HG02981 (cell line): Measurements from ENCODE around the gene PILRB.

Experiments
- ATAC-seq: cut with Tn5 transposase; IDR thresholded peaks from one replicate; pipeline ENCODE4 v1.9.1; 2021; ENCODE audit warnings: mild to moderate bottlenecking, moderate library complexity; ENCODE audit not compliant: unreplicated experiment

The PILRB gene

GRCh38 chr7:100400656-100401055, 42.7 kb downstream of the PILRB start:
- ATAC-seq, result no peak

DNA sequence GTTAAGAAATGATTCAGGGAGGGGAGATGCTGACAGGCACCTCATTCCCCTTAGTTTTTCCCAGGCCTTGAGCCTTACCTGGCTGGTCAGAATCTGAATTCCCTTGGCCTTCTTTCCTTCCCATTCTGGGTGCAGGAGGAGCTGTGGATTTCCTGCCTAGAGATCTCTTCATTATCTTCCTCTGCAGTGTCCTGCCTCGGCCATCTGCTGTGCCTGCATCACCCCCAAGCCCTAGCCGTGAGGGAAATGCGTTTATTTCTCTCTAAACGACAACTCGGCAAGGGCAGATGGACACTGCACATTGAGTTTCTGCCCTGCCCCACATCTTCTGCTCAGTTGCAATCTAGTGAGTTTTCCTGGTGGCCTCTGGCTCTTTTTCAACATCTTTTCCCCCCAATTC, 43.9 kb downstream of the PILRB start:
- ATAC-seq, result no peak

- no peak for ATAC-seq
These were observed 44.3 kb downstream of the PILRB start for GRCh38 chr7:100402241-100402640.

DNA sequence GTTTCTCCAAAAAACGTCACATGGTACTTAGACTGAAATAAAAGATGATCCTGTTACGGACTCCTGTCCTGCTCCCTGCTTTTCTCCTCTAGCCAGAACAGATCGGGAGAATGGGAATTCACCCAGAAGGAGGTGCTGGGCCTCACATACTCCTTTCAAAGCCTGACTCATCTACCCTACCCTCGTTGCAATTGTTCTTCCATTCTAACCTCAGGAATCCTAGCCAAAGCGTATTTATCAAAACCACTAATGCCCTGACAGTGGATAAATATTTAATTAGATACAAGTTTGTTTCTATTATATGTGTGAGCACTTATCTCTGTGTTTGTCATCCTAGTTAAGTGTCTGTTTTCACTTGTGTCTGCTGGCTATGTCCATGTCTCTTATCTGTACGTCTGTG, 48.9 kb downstream of the PILRB start:
- no peak for ATAC-seq

DNA sequence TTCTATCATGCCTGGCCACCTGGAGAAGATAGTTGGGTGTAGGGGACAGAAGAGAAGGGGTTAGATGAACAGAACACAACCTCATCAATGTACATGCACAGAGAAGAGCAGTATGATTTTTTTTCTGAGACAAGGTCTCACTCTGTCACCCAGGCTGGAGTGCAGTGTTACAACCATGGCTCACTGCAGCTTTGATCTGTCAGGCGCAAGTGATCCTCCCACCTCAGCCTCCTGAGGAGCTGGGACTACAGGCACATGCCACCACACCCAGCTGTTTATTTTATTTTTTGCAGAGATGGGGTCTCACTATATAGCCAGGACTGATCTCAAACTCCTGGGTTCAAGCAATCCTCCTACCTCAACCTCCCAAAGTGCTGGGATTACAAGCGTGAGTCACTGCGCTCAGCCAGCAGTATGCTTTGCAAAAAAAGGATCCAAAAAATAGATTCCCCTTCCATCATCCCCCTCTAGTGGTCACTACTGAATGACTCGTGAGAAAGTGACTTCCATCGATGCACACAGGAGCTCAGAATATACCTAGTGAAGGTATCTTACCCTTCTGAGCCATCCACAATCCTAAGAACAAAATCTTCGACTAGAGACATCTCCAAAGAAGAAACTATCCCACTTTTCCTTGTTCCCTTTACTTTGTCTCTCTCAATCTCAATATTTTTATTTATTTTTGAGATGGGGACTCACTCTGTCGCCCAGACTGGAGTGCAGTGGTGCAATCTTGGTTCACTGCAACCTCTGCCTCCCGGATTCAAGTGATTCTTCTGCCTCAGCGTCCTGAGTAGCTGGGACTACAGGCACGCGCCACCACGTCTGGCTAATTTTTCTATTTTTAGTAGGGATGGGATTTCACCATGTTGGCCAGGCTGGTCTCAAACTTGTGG, 49.6 kb downstream of the PILRB start:
- no peak for ATAC-seq

GRCh38 chr7:100411101-100411500, 53.2 kb downstream of the PILRB start:
- no peak for ATAC-seq

DNA sequence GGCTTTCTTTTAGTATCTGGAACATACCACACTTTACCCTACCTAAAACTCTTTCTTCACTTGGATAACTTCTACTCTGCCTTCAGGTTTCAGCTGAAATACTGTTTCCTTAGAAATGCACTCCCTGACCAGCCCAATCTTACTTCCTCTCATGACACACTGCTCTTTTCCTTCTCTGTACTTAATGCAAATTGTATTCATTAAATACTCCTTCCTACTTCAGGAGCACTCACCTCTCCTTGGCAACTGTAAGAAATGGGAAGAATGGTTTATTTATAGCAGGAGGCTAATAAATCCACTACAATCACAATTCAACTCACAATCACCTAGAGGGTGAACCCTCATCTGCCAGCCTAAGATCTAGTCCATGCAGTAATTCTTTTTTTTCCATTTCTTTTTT, 55.4 kb downstream of the PILRB start:
- no peak for ATAC-seq

- ATAC-seq, result no peak
These were observed 56.0 kb downstream of the PILRB start for GRCh38 chr7:100413889-100414288.

GRCh38 chr7:100415448-100415847, 57.5 kb downstream of the PILRB start:
- ATAC-seq, result no peak
